ENCODE results near the gene SSH3. TPM values are rescaled to one million over a fixed set of nuclear protein-coding genes. Genes with fewer than 3 reads are reported as not detected.

Gene SSH3
- total RNA-seq, 1 donor from 2014 or later: 6.8 TPM

GRCh38 chr11:67310246-67311050 is 7.1 kb downstream of the SSH3 start:
- Histone ChIP-seq H3K9me3 (ENCODE audit: control insufficient read depth in 3 of 3, low read length in 3 of 3) (no peaks in the 10 kb centered on the region), H3K27ac (ENCODE audit: low read depth, low read length) (no peak overlapping the region), H3K4me1 (ENCODE audit: control insufficient read depth in 3 of 3, insufficient read depth in 3 of 3, low read length in 3 of 3) (peaks cover 0 to 3% (median 0%) of the 10 kb centered on the region in 3 donors), H3K9ac (ENCODE audit: low read depth in 1 of 3, low read length in 3 of 3) (no peak overlapping the region), H3K4me3 (ENCODE audit: low read length in 3 of 3) (no peak overlapping the region), H3K36me3 (ENCODE audit: control insufficient read depth in 3 of 3, insufficient read depth in 3 of 3, low read length in 3 of 3) (peaks cover 21 to 22% (median 22%) of the 10 kb centered on the region in 3 donors), H3K27me3 (ENCODE audit: control insufficient read depth in 3 of 3, insufficient read depth in 3 of 3, low read length in 3 of 3) (no peaks in the 10 kb centered on the region)

- Histone ChIP-seq H3K9me3 (ENCODE audit: control insufficient read depth in 3 of 3, low read length in 3 of 3) (no peaks in the 10 kb centered on the region), H3K27ac (ENCODE audit: low read depth, low read length) (no peak overlapping the region), H3K27me3 (ENCODE audit: control insufficient read depth in 3 of 3, insufficient read depth in 3 of 3, low read length in 3 of 3) (no peaks in the 10 kb centered on the region), H3K4me1 (ENCODE audit: control insufficient read depth in 3 of 3, insufficient read depth in 3 of 3, low read length in 3 of 3) (no peaks in the 10 kb centered on the region), H3K9ac (ENCODE audit: low read depth in 1 of 3, low read length in 3 of 3) (no peak overlapping the region), H3K4me3 (ENCODE audit: low read length in 3 of 3) (no peak overlapping the region), H3K36me3 (ENCODE audit: control insufficient read depth in 3 of 3, insufficient read depth in 3 of 3, low read length in 3 of 3) (peaks cover 21 to 22% (median 22%) of the 10 kb centered on the region in 3 donors)
These were observed 7.8 kb downstream of the SSH3 start for GRCh38 chr11:67311051-67311555.

DNA sequence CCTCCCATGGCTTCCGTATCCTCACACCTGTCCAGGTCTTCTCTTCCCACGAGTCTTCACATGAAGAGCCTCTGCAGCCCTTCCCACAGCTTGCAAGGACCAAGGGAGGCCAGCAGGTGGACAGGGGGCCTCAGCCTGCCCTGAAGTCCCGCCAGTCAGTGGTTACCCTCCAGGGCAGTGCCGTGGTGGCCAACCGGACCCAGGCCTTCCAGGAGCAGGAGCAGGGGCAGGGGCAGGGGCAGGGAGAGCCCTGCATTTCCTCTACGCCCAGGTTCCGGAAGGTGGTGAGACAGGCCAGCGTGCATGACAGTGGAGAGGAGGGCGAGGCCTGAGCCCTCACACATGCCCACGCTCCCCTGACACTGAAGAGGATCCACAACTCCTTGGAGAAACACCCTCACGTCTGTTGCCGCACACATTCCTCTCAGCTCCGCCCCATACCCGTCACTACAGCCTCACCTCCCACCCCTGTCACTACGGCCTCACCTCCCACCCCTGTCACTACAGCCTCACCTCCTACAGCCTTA is 8.3 kb downstream of the SSH3 start:
- H3K4me1 ChIP-seq (ENCODE audit: control insufficient read depth in 3 of 3, insufficient read depth in 3 of 3, low read length in 3 of 3): no peaks in the 10 kb centered on the region
- H3K4me3 ChIP-seq (ENCODE audit: low read length in 3 of 3): no peak overlapping the region
- H3K9me3 ChIP-seq (ENCODE audit: control insufficient read depth in 3 of 3, low read length in 3 of 3): no peaks in the 10 kb centered on the region
- no peaks in the 10 kb centered on the region for H3K27me3 ChIP-seq (ENCODE audit: control insufficient read depth in 3 of 3, insufficient read depth in 3 of 3, low read length in 3 of 3)
- H3K27ac ChIP-seq (ENCODE audit: low read depth, low read length): no peak overlapping the region
- no peak overlapping the region for H3K9ac ChIP-seq (ENCODE audit: low read depth in 1 of 3, low read length in 3 of 3)
- H3K36me3 ChIP-seq (ENCODE audit: control insufficient read depth in 3 of 3, insufficient read depth in 3 of 3, low read length in 3 of 3): peaks cover 21 to 22% (median 22%) of the 10 kb centered on the region in 3 donors

- Histone ChIP-seq H3K4me3 (ENCODE audit: low read length in 3 of 3) (no peak overlapping the region), H3K27me3 (ENCODE audit: control insufficient read depth in 3 of 3, insufficient read depth in 3 of 3, low read length in 3 of 3) (no peaks in the 10 kb centered on the region), H3K9me3 (ENCODE audit: control insufficient read depth in 3 of 3, low read length in 3 of 3) (no peaks in the 10 kb centered on the region), H3K9ac (ENCODE audit: low read depth in 1 of 3, low read length in 3 of 3) (no peak overlapping the region), H3K27ac (ENCODE audit: low read depth, low read length) (no peak overlapping the region), H3K36me3 (ENCODE audit: control insufficient read depth in 3 of 3, insufficient read depth in 3 of 3, low read length in 3 of 3) (peaks cover 17 to 22% (median 21%) of the 10 kb centered on the region in 3 donors), H3K4me1 (ENCODE audit: control insufficient read depth in 3 of 3, insufficient read depth in 3 of 3, low read length in 3 of 3) (peaks cover 0 to 4% (median 4%) of the 10 kb centered on the region in 3 donors)
These were observed 9.1 kb downstream of the SSH3 start for GRCh38 chr11:67312187-67313021.

DNA sequence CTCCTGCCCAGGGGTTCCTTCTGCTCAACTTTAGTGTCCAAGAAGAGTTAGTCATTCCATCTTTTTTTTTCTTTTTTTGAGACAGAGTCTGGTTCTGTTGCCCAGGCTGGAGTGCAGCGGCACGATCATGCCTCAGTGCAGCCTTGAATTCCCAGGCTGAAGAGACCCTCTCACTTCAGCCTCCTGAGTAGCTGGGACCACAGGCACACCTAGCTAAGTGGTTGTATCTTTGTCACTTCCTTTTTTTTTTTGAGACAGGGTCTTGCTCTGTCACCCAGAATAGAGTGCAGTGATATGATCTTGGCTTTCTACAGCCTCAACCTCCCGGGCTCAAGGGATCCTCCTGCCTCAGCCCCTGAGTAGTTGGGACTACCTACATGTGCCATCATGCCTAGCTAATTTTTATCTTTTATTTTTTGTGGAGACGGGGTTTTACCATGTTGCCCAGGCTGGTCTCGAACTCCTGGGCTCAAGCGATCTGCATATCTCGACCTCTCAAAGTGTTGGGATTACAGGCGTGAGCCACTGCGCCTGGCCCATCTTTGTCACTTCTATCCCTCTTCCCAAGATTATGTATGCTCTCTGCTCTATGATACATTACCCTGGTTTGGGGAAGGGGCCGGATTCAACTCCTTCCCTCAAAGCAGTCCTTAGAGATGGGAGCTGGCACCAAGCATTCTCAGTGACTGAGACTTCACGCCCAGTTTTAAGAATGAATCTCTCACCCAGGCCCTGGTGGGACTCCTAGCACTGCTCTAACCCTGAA is 10.0 kb downstream of the SSH3 start:
- no peak overlapping the region for H3K9ac ChIP-seq (ENCODE audit: low read depth in 1 of 3, low read length in 3 of 3)
- no peak overlapping the region for H3K27ac ChIP-seq (ENCODE audit: low read depth, low read length)

GRCh38 chr11:67314218-67314617 is 10.9 kb downstream of the SSH3 start:
- H3K4me1 ChIP-seq (ENCODE audit: control insufficient read depth in 3 of 3, insufficient read depth in 3 of 3, low read length in 3 of 3): peaks cover 8 to 16% (median 15%) of the 10 kb centered on the region in 3 donors
- H3K27ac ChIP-seq (ENCODE audit: low read depth, low read length): no peak overlapping the region
- H3K27me3 ChIP-seq (ENCODE audit: control insufficient read depth in 3 of 3, insufficient read depth in 3 of 3, low read length in 3 of 3): no peaks in the 10 kb centered on the region
- H3K9me3 ChIP-seq (ENCODE audit: control insufficient read depth in 3 of 3, low read length in 3 of 3): no peaks in the 10 kb centered on the region
- peaks cover 13 to 14% (median 13%) of the 10 kb centered on the region in 3 donors for H3K36me3 ChIP-seq (ENCODE audit: control insufficient read depth in 3 of 3, insufficient read depth in 3 of 3, low read length in 3 of 3)
- H3K4me3 ChIP-seq (ENCODE audit: low read length in 3 of 3): no peak overlapping the region
- no peak overlapping the region for H3K9ac ChIP-seq (ENCODE audit: low read depth in 1 of 3, low read length in 3 of 3)

More for the DNA sequence above, 10.0 kb downstream of the SSH3 start:
- Histone ChIP-seq H3K9me3 (ENCODE audit: control insufficient read depth in 3 of 3, low read length in 3 of 3) (no peaks in the 10 kb centered on the region), H3K4me3 (ENCODE audit: low read length in 3 of 3) (no peak overlapping the region), H3K27me3 (ENCODE audit: control insufficient read depth in 3 of 3, insufficient read depth in 3 of 3, low read length in 3 of 3) (no peaks in the 10 kb centered on the region), H3K4me1 (ENCODE audit: control insufficient read depth in 3 of 3, insufficient read depth in 3 of 3, low read length in 3 of 3) (peaks cover 2 to 12% (median 9%) of the 10 kb centered on the region in 3 donors), H3K36me3 (ENCODE audit: control insufficient read depth in 3 of 3, insufficient read depth in 3 of 3, low read length in 3 of 3) (peaks cover 16 to 19% (median 16%) of the 10 kb centered on the region in 3 donors)

- peaks cover 9 to 16% (median 15%) of the 10 kb centered on the region in 3 donors for H3K4me1 ChIP-seq (ENCODE audit: control insufficient read depth in 3 of 3, insufficient read depth in 3 of 3, low read length in 3 of 3)
- H3K27ac ChIP-seq (ENCODE audit: low read depth, low read length): no peak overlapping the region
These were observed 12.1 kb downstream of the SSH3 start for GRCh38 chr11:67315325-67315909.

GRCh38 chr11:67316882-67317204 is 13.5 kb downstream of the SSH3 start:
- no peaks in the 10 kb centered on the region for H3K9me3 ChIP-seq (ENCODE audit: control insufficient read depth in 3 of 3, low read length in 3 of 3)

More at GRCh38 chr11:67315325-67315909, 12.1 kb downstream of the SSH3 start:
- H3K4me3 ChIP-seq (ENCODE audit: low read length in 3 of 3): no peak overlapping the region
- peak overlapping the region in 1 of 3 donors; percentile 16 for H3K9ac ChIP-seq (ENCODE audit: low read depth in 1 of 3, low read length in 3 of 3)
- no peaks in the 10 kb centered on the region for H3K27me3 ChIP-seq (ENCODE audit: control insufficient read depth in 3 of 3, insufficient read depth in 3 of 3, low read length in 3 of 3)
- no peaks in the 10 kb centered on the region for H3K9me3 ChIP-seq (ENCODE audit: control insufficient read depth in 3 of 3, low read length in 3 of 3)
- peaks cover 4 to 7% (median 5%) of the 10 kb centered on the region in 3 donors for H3K36me3 ChIP-seq (ENCODE audit: control insufficient read depth in 3 of 3, insufficient read depth in 3 of 3, low read length in 3 of 3)

More at GRCh38 chr11:67316882-67317204, 13.5 kb downstream of the SSH3 start:
- H3K9ac ChIP-seq (ENCODE audit: low read depth in 1 of 3, low read length in 3 of 3): peak overlapping the region; percentile 70 to 86 (median 85)
- H3K36me3 ChIP-seq (ENCODE audit: control insufficient read depth in 3 of 3, insufficient read depth in 3 of 3, low read length in 3 of 3): peaks cover 0 to 4% (median 0%) of the 10 kb centered on the region in 3 donors
- peak overlapping the region; percentile 77 to 99 (median 90) for H3K4me3 ChIP-seq (ENCODE audit: low read length in 3 of 3)
- H3K4me1 ChIP-seq (ENCODE audit: control insufficient read depth in 3 of 3, insufficient read depth in 3 of 3, low read length in 3 of 3): peaks cover 13 to 23% (median 22%) of the 10 kb centered on the region in 3 donors
- no peaks in the 10 kb centered on the region for H3K27me3 ChIP-seq (ENCODE audit: control insufficient read depth in 3 of 3, insufficient read depth in 3 of 3, low read length in 3 of 3)
- peak overlapping the region; percentile 75 for H3K27ac ChIP-seq (ENCODE audit: low read depth, low read length)
